Stimulated activated CD8-positive, alpha-beta memory T cell treated with anti-CD3 and anti-CD28 coated beads, Interleukin-15, amount 100 ng/mL, for 24 hours (primary cell): ENCODE data around the gene TCEANC2.
"Not testable (repeated sequence)": the region's sequence is repeated elsewhere in the genome, so short reads cannot be mapped to it uniquely, and the experiment has no call there.

ENCODE experiments used
- DNase-seq: peaks from one replicate; pipeline ENCODE4 v3.0.0-alpha.2; 2020; ENCODE audit warnings: low read depth

Gene TCEANC2

DNA sequence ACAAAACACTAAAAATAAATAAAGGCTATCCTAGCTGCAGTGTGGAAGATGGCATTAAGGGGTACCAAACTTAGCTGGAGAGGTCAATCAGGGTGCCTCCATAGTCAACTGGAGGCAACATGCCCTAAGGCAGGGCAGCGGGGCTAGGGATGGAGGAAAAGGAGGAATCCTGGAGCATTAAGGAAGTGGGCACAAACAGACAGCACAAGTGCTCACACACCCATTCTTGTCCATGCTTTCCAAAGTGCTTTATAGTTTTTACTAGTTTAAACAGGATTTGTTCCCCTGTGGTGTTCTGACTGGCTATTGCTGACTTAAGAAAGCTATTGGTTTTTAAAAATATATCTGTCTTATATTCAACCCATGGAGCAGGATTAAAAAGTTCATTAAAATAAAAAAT lies 33.3 kb downstream of the TCEANC2 start:
- no peak for DNase-seq

DNA sequence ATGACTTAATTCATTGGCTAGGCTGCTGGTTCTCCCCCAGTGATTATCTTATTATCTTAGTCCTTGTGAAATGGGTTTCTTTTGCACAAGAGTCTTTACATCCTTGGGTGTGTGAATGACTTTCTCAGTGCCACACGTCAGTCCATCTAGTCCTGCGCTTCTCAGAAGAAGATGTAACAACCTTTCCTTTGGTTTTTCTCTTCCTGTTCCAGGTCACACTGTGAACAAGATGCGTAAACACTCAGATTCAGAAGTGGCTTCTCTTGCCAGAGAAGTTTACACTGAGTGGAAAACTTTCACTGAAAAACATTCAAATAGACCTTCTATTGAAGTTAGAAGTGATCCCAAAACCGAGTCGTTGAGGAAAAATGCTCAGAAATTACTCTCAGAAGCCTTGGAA lies 35.0 kb downstream of the TCEANC2 start:
- no peak for DNase-seq

DNA sequence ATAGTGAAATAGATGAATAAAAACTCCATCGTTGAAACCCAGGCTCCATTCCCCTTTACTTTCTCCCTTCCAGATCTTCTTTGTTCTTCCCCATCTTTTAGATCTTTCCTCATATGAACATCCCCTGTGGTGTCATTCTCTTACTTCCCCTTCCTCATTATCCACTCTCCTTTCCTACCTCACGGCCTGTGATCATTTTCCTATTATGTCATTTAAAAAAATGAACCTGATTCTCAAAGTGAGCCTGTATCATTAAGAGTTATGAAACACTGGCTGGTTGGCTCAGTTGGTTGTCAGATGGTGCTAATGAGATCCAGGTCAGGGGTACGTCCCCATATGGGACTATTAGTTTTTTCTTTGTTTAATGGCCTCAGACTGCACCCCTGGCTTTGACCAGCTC lies 38.3 kb downstream of the TCEANC2 start:
- no peak for DNase-seq

DNA sequence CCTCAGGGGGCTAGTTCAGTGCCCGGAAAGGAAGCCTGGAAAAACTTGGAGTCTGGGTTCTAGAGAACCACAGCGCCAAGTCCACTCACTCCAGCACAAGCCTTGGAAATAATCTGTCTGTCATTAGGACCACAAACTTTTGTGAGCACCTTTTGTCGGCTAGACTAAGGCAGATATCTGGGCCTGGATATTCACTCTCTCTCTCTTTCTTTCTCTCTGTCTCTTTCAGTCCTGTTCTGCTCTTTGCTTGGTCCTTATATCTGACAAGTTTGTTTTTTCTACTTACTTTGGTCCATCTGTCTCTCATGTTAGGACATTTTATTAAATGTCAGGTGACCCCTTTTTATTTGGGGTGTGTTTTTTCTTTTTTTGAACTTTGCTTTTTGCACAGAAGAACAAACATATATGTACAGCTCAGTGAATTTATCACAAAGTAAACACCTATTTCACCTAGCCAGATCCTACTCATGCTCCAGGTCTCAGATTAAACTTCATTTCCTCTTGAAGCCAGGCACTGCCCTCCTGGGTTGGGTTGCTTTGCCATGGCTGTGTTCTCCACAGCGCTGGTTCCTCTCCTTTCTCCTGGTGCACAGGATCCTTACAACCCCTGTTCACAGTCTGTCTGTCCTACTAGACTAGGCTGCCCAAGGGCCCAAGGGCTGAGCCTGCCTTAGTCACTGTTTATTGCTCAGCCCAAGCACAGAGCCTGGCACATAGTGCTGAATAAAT lies 40.8 kb downstream of the TCEANC2 start:
- DNase-seq: no peak

DNA sequence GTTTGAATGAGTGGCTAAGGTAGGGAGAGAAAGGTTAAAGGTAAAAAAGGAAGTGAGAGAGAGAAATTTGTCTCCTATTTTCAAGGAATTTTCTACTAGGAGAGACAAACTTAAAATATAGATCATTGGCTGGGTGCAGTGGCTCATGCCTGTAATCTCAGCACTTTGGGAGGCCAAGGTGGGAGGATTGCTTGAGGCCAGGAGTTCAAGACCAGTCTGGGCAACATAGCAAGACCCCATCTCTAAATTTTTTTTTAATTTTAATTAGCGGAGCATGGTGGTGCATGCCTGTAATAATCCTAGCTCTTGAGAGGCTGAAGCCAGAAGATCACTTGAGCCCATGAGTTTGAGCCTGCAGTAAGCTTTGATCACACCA lies 41.3 kb downstream of the TCEANC2 start:
- DNase-seq: not testable (repeated sequence)

DNA sequence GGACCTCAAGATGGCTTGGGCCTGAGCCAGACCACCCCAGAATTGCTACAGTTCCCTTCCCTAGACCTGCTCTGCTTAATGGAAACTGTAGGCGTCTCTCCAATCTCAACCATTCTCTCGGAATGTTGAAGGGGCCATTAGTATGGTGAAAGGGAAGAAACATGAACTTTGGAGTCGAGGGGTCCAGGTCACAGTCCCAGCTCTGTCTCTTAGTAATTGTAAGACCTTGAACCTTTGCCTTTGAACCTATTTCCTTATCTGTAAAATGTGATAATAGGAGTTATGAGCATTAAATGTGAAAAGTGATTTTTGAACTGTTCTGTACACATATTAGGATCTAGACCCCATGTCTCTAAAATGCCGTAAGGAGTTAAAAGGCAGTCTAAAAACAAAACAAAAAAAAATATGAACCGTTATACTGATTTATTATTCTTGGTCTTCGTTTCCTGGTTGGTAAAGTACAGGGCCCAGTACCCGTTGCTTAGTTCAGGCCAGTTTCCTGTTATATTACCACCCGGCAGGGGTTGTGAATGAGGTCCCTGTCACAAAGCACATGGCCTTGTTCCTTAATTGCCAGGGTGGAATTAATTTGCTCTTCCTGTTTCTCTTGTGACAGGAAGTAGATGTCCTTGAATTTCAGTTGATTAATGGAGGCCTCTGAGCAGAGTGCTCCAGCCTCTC lies 42.3 kb downstream of the TCEANC2 start:
- DNase-seq: no peak

DNA sequence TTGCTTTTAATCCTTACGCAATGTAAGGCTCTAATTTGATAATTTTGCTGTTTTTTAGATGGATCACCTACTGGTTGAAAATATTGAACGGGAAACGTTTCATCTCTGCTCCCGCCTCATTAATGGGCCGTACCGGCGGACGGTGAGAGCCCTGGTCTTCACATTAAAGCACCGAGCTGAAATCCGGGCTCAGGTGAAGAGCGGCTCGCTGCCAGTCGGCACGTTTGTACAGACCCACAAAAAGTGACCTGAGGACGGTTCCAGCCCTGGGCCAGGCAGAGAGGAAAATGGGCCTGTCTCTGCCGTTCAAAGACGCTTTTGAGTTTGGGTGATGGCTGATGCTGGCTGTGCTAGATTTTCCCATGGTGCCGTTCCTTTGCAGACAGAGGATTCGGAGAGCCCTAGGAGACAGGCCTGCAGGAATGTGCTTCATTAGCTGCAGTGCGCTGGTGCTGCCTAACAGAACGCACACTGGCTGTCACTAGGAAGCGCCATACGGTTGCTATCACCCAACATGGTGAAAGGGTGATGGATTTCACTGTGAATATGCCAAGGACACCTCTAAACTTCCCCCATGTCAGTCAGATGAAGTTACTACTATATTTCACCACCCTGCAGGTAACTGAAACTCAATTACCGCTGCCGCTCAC lies 42.9 kb downstream of the TCEANC2 start:
- no peak for DNase-seq

DNA sequence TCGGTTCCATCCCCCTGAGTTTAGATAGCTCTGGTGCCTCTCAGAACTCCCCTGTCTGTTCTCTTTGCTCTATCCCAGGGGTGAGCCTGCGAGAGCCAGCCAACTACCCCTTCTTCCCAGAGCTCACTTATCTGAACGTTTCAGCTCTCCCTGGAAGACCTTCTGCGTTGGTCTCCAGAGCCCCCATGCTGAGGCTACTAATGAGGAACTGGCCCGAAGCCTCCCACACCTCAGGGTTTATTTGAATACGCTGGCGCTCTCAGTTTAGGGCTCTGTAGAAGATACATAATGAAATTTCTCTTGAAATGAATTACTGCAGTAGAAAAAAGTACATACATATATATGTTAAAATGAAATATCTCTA lies 43.5 kb downstream of the TCEANC2 start:
- DNase-seq: no peak

DNA sequence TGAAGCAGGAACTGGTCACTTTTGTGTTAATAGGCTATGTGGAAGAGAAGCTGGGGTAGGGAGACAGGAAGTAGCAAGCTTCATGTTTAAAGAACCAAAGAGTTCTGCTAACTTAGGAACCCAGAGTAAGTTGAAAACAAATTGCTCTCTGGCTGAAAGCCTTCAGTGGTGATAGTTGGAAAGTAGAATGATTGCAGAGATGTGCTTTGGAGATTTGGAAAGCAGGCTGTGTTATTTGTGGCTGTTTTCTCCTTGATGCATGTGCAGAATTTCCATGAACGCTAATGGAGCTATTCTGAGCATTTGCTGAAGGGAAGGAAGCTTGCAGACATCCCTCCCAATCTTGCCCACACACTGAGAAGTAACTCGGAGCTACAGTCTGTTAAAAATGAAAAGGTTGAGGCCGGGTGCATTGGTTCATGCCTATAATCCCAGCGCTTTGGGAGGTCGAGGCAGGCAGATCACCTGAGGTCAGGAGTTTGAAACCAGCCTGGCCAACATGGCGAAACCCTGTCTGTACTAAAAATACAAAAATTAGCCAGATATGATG lies 45.7 kb downstream of the TCEANC2 start:
- DNase-seq: no peak

DNA sequence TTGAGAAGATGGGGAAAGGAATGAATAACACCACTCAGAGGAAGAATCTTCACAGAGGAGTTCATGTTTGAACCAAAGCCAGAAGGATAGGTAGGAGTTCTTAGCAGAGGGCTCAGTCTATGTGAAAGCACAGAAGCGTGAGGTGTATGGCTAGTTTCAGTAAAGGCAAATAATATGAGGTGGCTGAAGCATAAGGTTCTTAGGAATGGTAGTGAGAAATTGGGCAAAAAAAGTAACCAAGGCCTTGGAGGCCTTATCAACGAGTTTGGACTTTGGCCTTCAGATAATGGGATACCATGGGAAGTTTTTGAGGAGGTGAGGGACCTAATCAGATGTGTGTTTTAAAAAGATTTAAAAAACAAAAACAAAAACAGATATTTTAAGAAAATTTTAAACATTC lies 47.1 kb downstream of the TCEANC2 start:
- no peak for DNase-seq

DNA sequence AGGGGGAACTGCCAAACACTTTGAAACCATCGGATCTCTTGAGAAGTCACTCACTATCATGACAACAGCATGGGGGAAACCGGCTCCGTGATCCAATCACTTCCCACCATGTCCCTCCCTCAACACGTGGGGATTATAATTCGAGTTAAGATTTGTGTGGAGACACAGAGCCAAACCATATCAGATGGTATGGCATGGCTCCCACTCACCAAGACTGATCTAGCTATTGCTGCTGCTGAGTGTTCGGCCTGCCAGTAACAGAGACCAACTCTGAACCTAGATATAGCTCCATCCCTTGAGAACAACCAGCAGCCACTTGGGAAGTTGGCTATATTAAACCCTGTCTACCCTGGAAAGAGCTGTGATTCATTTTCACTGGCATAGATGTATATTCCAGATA lies 50.0 kb downstream of the TCEANC2 start:
- no peak for DNase-seq

DNA sequence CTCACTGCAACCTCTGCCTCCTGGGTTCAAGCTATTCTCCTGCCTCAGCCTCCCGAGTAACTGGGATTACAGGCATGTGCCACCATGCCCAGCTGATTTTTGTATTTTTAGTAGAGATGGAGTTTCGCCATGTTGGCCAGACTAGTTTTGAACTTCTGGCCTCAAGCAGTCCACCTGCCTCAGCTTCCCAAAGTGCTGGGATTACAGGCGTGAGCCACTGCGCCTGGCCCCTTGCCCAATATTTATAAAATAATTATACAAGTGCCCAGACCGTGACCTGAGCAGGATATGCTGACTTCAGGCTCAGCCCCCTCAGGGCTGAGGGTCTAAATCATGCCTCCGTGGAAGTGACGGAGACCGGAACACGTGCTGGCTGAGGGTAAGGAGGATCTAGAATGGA lies 51.2 kb downstream of the TCEANC2 start:
- not testable (repeated sequence) for DNase-seq

DNA sequence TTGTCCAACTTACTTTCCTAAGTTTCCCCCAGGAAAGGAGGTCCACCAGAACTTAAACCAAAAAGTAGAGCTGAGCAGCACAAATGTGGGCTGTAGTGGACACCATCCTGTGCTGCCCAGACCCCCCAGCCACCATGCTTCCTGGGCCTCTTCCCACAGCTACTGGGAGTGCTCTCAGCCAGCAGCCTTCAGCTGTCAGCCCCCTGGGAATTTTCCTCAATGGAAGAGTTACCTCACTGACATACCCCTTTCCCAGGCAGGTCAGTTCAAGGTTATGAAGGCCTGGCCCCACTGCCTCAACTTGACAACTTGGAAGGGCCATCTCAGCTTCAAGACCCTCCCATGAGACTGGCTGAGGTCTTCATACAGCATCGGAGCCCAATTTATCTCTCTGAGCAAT lies 51.7 kb downstream of the TCEANC2 start:
- DNase-seq: no peak

DNA sequence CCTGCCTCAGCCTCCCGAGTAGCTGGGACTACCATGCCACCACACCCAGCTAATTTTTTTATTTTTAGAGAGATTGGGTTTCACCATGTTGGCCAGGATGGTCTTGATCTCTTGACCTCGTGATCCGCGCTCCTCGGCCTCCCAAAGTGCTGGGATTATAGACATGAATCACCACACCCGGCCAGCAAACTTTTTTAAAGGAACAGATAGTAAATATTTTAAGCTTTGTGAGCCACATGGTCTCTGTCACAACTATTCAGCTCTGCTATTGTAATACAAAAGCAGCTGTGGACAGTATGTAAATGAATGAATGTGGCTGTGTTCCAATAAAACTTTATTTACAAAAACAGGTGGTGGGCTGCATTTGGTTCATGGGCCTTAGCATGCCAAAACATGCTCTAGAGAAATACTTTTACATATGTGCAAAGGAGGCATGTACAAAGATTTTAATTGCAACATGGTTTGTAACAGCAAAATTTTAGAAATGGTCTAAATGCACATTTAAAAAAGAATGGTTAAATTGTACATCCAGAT lies 52.4 kb downstream of the TCEANC2 start:
- DNase-seq: no peak

DNA sequence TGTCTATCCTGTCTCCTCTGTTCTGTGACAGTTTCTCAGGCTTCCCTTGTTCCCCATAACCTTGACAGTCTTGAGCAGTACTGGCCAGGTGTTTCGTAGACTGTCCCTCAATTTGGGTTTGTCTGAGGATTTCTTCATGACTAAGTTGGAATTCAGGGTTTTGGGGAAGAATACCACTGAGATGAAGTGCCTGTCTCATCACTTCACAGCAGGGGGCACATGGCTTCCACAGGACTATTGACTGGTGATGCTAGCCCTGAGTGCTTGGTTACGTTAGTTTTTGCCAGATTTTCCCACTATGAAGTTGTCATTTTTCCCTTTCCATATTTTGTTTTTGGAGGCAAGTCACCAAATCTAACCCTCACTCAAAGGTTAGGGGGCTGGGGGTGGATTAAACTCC lies 53.7 kb downstream of the TCEANC2 start:
- DNase-seq: no peak

DNA sequence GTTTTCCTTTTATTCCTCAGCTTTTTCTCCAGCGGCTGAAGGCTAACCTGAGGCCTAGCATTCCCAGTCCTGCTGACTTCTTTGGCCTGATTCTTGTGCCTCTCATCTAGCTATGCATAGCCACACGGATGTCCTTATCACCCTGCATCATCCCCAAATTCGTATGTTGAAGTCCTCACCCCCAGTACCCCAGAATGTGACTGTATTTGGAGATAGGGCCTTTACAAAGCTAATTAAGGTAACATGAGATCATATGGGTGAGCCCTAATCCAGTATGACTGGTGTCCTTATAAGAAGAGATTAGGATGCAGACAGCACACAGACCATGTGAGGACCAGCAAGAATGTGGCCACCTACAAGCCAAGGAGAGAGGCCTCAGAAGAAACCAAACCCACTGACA lies 54.7 kb downstream of the TCEANC2 start:
- DNase-seq: no peak

DNA sequence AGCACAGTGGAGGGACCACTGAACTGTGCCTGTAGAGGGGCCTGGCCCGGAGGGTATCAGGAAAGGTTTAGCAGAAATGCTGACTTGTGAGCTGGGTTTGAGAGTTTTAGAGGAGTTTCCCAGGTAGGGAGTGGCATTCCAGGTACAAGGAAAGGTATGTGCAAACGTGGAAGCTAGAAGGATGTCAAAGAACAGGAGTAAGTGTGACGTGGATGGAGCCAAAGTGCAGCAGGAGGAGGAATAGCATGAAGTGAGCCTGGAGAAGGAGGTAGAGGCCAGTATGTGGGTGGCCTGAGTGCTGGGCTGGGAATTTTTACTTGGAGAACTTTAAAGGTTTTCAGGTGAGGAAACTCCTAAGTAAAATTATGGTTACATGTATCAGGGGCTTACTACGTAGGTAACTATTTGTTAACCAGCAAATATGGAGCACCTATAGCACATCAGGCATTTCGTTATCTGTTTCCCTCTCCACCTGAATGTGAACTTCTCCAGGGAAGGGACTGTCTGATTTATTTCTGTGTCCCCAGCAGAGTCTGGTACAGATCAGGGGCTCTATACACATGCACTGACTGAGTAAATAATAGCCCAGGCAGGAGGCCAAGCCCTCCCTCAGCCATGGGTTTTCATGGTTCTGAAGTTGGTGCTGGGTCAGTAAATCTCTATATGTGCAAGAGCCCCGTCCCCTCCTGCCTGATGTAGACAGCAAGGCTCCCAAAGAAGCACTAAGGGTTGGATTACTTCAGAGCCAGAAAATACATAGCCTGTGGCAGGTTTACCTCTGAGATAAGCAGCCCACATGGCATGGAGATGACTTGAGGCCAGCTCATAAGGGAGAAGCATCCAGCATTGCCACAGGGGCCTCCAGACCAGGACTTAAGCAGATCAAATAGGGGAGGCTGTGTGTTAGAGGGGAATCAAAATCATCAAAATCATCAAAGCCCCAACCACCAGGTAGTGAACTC lies 56.0 kb downstream of the TCEANC2 start:
- DNase-seq: no peak

DNA sequence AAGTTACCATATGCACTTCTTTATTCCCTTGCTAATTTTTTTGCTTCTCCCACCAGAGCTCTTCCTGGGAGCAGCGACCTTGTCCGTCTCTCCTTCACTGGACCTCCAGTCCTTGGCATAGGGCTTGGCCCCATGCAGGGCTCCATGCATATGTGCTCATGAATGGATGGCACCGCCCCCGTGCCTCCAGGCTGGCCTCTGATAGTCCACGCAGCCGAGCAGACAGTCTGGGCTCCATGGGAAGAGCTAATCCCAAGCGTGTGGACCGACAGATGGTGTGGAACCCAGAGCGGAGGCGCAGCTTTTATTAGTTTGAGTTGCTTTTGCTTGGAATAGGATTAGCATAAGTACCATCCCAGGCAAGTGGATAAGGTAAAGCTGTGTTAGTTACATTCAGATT lies 57.6 kb downstream of the TCEANC2 start:
- DNase-seq: no peak

DNA sequence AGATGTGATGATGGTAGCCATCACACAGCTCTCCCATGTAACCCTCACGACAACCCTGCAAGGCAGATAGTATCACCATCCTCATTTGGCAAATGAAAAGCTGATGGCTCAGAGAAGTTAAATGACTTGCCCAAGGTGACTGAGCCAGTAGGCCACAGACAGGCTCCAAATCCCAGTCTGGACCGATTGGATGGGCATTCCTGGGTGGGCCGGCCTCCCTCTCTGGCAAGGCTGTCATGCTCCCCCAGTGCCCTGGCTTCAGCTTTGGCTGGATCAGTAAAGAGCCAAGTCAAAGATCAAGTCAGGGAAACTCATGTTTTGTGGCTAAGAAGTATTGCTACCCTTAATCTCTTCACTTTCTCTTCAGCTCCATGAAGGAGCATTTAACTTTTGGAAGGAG lies 58.2 kb downstream of the TCEANC2 start:
- no peak for DNase-seq

DNA sequence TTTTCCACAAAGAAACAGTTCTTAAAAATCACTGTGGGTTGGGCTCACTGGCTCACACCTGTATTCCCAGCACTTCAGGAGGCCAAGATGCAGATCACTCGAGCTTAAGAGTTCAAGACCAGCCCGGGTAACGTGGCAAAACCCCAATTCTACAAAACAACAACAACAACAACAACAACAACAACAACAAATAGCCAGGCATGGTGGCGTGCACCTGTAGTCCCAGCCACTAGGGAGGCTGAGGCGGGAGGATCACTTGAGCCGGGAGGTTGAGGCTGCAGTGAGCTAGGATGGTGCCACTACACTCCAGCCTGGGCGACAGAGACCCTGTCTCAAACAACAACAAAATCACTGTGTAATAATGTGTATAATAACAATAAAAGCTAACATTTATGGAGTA lies 58.6 kb downstream of the TCEANC2 start:
- no peak for DNase-seq

DNA sequence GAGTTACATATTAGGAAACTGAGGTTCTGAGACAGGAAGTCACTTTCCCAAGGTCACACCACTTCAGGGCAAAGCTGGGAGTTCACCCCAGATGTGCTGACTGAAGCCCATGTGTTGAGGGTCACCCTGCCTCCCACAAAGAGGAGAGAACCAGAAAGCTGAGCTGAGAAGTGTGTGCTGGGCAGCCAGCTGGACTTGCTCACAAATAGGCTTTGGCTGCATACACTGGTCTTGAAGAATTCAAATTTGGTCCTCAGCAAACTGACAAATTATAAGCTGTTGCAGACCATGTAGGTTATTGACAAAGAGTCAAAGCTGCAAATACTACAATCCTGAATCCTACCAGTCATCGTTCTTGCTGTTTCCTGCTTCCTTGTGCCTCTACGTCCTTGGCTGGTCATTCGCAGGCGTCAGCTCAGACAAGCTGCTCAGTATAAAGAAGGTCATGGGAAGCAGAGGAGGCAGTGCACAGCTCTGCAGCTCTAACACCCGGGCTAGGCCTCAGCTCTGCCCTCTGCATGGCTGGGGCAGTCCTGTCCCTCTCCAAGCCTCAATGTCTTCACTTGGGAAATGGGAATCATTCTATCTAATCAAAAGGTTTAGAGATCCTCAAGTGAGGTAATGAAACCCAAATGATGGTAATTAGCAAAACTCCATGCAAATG lies 59.4 kb downstream of the TCEANC2 start:
- no peak for DNase-seq
